Measurements from ENCODE around the gene REV3L. TPM values are rescaled to one million over a fixed set of nuclear protein-coding genes. Genes with fewer than 3 reads are reported as not detected.

The REV3L gene, protein sequence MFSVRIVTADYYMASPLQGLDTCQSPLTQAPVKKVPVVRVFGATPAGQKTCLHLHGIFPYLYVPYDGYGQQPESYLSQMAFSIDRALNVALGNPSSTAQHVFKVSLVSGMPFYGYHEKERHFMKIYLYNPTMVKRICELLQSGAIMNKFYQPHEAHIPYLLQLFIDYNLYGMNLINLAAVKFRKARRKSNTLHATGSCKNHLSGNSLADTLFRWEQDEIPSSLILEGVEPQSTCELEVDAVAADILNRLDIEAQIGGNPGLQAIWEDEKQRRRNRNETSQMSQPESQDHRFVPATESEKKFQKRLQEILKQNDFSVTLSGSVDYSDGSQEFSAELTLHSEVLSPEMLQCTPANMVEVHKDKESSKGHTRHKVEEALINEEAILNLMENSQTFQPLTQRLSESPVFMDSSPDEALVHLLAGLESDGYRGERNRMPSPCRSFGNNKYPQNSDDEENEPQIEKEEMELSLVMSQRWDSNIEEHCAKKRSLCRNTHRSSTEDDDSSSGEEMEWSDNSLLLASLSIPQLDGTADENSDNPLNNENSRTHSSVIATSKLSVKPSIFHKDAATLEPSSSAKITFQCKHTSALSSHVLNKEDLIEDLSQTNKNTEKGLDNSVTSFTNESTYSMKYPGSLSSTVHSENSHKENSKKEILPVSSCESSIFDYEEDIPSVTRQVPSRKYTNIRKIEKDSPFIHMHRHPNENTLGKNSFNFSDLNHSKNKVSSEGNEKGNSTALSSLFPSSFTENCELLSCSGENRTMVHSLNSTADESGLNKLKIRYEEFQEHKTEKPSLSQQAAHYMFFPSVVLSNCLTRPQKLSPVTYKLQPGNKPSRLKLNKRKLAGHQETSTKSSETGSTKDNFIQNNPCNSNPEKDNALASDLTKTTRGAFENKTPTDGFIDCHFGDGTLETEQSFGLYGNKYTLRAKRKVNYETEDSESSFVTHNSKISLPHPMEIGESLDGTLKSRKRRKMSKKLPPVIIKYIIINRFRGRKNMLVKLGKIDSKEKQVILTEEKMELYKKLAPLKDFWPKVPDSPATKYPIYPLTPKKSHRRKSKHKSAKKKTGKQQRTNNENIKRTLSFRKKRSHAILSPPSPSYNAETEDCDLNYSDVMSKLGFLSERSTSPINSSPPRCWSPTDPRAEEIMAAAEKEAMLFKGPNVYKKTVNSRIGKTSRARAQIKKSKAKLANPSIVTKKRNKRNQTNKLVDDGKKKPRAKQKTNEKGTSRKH (N-terminal part only)
- 10 to 100 TPM; 17.4 to 19.3 TPM for total RNA-seq

DNA sequence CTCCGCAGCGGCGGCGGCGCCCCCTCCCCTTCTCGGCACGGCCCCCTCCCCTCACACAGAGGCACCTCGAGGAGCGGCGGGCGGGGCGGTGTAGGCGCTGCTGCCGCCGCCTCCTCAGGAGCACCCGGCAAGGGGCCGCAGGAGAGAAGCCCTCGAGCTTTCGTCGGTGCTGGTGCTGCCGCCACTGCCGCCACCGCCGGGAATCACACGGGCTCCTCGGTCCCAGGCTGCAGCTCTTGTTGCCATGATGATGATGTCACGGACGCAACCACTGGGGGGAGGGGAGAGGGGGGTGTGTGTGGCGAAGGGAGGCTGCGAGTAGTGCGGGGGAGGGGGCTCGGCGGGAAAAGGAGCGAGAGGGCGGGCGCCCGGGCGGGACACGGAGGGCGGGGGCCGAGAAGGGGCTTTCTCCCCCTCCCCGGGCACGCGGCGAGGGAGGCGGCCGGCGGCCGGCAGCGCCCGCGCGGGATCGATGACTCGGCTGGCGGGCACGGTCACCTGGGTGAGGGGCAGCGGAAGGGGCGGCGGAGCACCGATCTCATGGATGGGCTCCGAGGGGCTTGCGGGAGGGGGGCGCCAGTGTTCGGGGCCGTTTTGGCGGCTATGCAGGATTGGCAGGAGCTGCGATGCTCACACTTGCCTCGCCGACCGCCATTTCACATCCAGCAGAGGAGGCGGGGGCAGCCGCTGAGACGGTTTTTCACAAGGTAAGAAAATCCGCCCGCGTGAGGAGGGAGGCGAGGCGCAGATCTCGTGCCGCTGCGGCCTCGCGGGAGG, at the start of gene REV3L:
REV3L (minus strand) TSS at position 260 of the 777 bp plus-strand sequence. CDS start 330 bp downstream, outside the sequence.
- no peaks in the 10 kb centered on the region for H3K9me3 Mint-ChIP-seq

DNA sequence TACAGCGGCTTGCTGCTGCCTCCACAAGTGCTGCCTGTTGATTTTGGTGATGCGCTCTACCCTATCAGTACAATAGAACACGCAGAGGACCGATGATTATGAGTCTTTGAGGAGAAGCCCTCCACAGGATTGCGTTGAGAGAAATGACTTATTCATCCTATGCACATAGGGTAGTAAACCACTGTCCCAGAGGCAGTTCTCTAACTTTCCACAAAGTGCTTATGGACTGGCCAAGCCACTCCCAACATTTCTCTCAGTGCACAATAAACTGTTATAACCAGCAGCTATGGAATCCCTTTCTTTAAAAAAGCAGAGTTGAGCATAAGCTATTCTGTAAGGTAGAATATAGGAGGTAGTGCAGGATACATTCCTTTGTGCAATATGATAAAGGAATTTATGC, 48.2 kb upstream of the REV3L start:
- Mint-ChIP-seq H3K9me3 (no peaks in the 10 kb centered on the region), H3K27ac (no peak overlapping the region), H3K4me1 (ENCODE audit: low read depth) (peaks cover 38% of the 10 kb centered on the region), H3K36me3 (ENCODE audit: insufficient read depth in 2 of 2) (peaks cover 0 to 2% of the 10 kb centered on the region in 2 donors), H3K27me3 (ENCODE audit: low read depth) (no peaks in the 10 kb centered on the region), H3K4me3 (no peak overlapping the region)
- ATAC-seq (replicated peaks in 1 of 2) (no peak), DNase-seq (no peak)

More for the DNA sequence above, at the start of gene REV3L:
- peak; percentile 48 to 51 for ATAC-seq (replicated peaks in 1 of 2)
- Mint-ChIP-seq H3K4me3 (peak within 1 kb of the TSS; percentile 97 to 99), H3K27me3 (ENCODE audit: low read depth) (no peaks in the 10 kb centered on the region), H3K36me3 (ENCODE audit: insufficient read depth in 2 of 2) (peaks cover 12 to 13% of the 10 kb centered on the region in 2 donors), H3K27ac (peak within 1 kb of the TSS; percentile 99), H3K4me1 (ENCODE audit: low read depth) (peaks cover 68% of the 10 kb centered on the region)
- peak; percentile 88 to 89 for DNase-seq

DNA sequence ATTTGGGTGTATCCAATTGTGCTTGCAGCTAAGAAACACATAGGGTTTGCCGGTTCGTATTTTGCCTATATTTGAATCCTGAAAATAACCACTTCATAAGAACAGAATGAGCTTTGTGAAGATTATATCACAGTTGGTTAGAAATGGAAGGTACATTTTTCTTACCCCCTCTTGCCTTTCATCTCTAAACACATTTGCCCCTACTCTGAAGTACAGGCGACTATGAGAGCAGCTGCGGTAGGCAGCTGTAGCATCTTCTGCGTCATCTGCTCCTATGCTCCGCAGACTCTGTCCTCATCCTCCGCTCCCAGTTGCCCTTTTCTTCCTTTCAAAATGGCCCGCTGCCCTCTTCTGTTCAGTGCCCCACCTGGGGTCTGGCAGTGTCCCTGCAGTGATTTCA, 47.6 kb upstream of the REV3L start:
- H3K9me3 Mint-ChIP-seq = no peaks in the 10 kb centered on the region
- peak in 1 of 2 donors; percentile 11 for DNase-seq
- ATAC-seq (replicated peaks in 1 of 2) = no peak
- no peaks in the 10 kb centered on the region for H3K27me3 Mint-ChIP-seq (ENCODE audit: low read depth)
- H3K36me3 Mint-ChIP-seq (ENCODE audit: insufficient read depth in 2 of 2) = peaks cover 0 to 2% of the 10 kb centered on the region in 2 donors
- H3K4me3 Mint-ChIP-seq = peak overlapping the region in 1 of 2 donors; percentile 20
- H3K27ac Mint-ChIP-seq = no peak overlapping the region
- H3K4me1 Mint-ChIP-seq (ENCODE audit: low read depth) = peaks cover 38% of the 10 kb centered on the region

DNA sequence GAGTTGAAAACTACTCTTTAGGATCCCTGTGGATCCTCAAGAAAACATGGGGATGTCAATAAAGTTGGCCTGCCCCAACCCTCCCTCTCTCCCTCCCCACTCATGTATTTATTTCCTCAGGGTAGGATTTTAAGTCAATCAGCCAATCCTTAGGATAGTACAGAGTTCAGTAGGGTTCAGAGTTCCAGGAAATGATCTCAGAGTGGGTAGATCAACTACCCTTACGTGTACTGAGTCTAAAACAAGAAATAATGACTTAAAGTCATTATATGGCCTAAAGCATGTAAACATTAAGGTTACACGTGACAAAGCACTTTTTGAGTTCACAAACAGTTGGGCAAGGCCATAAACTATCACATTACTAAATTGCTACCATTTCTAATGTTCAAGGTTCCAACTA, 47.2 kb upstream of the REV3L start:
- H3K36me3 Mint-ChIP-seq (ENCODE audit: insufficient read depth in 2 of 2) = peaks cover 0 to 2% of the 10 kb centered on the region in 2 donors
- no peaks in the 10 kb centered on the region for H3K9me3 Mint-ChIP-seq
- peaks cover 41% of the 10 kb centered on the region for H3K4me1 Mint-ChIP-seq (ENCODE audit: low read depth)
- no peaks in the 10 kb centered on the region for H3K27me3 Mint-ChIP-seq (ENCODE audit: low read depth)
- H3K4me3 Mint-ChIP-seq = no peak overlapping the region
- ATAC-seq (replicated peaks in 1 of 2) (no peak), DNase-seq (no peak)
- H3K27ac Mint-ChIP-seq = no peak overlapping the region

DNA sequence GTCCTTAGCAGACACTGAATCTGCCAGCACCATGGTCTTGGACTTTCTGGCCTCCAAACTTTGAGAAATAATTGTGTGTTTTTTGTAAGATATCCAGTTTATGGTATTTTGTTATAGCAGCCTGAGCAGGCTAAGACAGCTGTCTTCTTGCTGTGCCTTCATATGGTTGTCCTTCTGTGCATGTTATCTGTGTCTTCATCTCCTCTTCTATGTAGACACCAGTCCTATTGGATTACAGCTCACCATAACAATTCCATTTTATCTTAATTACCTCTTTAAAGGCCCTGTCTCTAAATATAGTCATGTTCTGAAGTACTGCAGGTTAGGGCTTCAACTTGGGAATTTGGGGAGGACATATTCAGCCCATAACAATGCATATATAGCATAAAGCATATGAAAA, 44.3 kb upstream of the REV3L start:
- no peak overlapping the region for H3K4me3 Mint-ChIP-seq
- no peaks in the 10 kb centered on the region for H3K9me3 Mint-ChIP-seq
- ATAC-seq (replicated peaks in 1 of 2) (no peak), DNase-seq (no peak)
- peaks cover 0 to 2% of the 10 kb centered on the region in 2 donors for H3K36me3 Mint-ChIP-seq (ENCODE audit: insufficient read depth in 2 of 2)
- H3K27me3 Mint-ChIP-seq (ENCODE audit: low read depth) = no peaks in the 10 kb centered on the region
- H3K27ac Mint-ChIP-seq = no peak overlapping the region
- H3K4me1 Mint-ChIP-seq (ENCODE audit: low read depth) = peaks cover 46% of the 10 kb centered on the region

DNA sequence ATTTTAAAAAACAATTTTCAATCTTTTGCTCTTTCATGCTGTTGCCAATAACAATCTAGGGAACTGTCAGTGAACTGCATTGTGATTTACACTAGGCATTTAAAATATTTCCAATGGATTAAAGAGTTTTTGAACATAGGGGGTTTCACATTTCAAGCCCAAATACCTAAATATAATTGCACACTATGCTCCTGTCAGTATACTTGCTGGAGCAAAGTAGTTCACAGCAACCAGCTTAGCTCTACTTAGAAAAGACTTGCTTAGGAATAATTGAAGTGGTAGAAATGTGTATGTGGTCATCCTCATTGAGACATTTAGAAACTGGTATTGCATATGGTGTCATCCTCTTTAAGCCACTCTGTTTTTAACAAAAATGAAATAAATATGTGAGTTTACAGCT, 41.7 kb upstream of the REV3L start:
- Mint-ChIP-seq H3K27ac (peak overlapping the region; percentile 55), H3K27me3 (ENCODE audit: low read depth) (no peaks in the 10 kb centered on the region), H3K36me3 (ENCODE audit: insufficient read depth in 2 of 2) (peaks cover 0 to 5% of the 10 kb centered on the region in 2 donors), H3K4me3 (no peak overlapping the region), H3K4me1 (ENCODE audit: low read depth) (peaks cover 37% of the 10 kb centered on the region), H3K9me3 (no peaks in the 10 kb centered on the region)
- ATAC-seq (replicated peaks in 1 of 2) = peak; percentile 78 to 80
- DNase-seq = no peak

DNA sequence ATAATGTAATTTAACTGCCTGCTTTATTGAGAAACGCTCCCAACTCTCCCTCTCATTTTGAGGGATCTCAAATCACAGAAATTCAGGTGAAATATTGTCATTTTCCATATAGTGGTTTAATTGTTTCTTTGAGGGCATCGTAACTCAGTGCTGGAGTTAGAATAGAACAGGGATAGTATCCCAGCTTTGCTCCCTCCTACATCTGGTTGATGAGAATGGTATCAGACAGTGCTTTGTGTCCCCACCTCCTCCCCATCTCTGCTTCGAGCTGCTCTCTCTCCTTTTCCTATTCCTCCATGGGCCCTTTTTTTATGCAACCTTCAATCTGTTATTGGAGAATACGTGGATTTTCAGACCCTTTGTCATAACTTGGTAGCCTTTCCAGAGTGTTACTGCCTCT, 41.2 kb upstream of the REV3L start:
- Mint-ChIP-seq H3K36me3 (ENCODE audit: insufficient read depth in 2 of 2) (peaks cover 0 to 5% of the 10 kb centered on the region in 2 donors), H3K27me3 (ENCODE audit: low read depth) (no peaks in the 10 kb centered on the region), H3K27ac (no peak overlapping the region), H3K4me1 (ENCODE audit: low read depth) (peaks cover 33% of the 10 kb centered on the region), H3K9me3 (no peaks in the 10 kb centered on the region), H3K4me3 (no peak overlapping the region)
- DNase-seq = no peak
- ATAC-seq (replicated peaks in 1 of 2) = no peak

DNA sequence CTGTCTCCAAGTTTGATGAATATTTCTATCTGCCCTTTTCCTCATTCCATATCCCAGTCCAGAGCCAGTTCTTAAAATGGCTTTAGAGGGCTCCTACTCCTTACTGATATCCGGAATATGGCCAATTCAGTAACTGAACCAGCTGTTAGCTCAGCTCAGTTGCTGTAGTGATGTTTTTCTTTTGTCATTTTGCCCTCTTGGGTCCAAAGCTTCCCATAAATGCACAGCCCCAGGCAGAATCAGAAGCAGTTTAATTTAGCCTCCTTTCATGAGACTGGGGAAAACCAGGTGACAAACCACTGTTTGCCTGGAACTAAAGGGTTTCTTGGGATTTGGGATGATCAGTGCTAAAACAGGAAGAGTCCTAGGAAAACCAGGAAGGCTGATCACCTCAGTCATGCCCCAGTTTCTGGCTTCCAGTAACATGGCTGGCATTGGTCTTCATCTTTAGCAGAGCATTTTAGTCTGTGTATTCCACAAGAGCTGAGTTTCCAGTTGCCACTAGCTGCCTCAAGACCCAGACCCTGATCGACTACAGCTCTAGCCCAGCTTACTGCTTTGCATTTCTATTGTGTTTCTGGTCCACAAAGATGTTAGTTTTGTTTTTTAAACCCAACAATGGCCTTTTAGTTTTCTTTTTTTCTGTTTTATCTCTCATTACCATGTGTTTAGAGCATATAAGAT, 40.6 kb upstream of the REV3L start:
- no peak overlapping the region for H3K4me3 Mint-ChIP-seq
- no peak for DNase-seq
- H3K4me1 Mint-ChIP-seq (ENCODE audit: low read depth) = peaks cover 33% of the 10 kb centered on the region
- no peaks in the 10 kb centered on the region for H3K27me3 Mint-ChIP-seq (ENCODE audit: low read depth)
- H3K27ac Mint-ChIP-seq = peak overlapping the region; percentile 19
- H3K36me3 Mint-ChIP-seq (ENCODE audit: insufficient read depth in 2 of 2) = peaks cover 0 to 3% of the 10 kb centered on the region in 2 donors
- no peak for ATAC-seq (replicated peaks in 1 of 2)
- no peaks in the 10 kb centered on the region for H3K9me3 Mint-ChIP-seq

DNA sequence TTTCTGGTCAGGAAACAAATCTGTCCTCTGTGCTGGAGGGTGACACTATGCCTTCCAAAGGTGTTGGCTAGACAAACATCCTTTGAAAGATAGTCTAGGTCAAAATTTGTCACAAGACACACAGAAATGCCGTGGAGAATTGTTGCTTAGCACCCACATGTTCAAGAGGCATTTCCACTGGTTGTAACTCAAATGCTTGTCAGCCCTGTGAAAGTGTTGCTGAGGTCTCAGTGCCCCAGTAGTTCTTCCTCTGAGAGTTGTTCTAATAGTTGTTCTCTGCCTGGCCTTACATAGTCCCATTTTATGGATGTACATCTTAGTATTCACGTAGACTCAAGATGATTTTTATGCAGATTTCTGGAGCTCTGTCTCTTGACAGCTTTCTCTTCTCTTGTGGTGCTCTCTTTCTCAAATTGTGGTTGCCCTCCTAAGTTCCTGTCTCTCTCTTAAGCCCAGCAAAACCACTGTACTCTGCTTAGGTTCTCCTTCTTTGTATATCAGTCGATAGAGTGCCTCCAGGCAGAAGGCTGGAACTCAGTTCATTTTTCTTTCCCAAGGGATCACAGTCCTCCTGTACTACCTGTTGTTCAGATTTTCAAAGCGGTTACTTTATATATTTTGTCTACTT, 39.5 kb upstream of the REV3L start:
- no peak for DNase-seq
- Mint-ChIP-seq H3K4me3 (peak overlapping the region in 1 of 2 donors; percentile 1), H3K9me3 (no peaks in the 10 kb centered on the region), H3K27me3 (ENCODE audit: low read depth) (no peaks in the 10 kb centered on the region), H3K4me1 (ENCODE audit: low read depth) (peaks cover 41% of the 10 kb centered on the region), H3K27ac (no peak overlapping the region), H3K36me3 (ENCODE audit: insufficient read depth in 2 of 2) (peaks cover 0 to 3% of the 10 kb centered on the region in 2 donors)
- ATAC-seq (replicated peaks in 1 of 2) = peak; percentile 41 to 58

DNA sequence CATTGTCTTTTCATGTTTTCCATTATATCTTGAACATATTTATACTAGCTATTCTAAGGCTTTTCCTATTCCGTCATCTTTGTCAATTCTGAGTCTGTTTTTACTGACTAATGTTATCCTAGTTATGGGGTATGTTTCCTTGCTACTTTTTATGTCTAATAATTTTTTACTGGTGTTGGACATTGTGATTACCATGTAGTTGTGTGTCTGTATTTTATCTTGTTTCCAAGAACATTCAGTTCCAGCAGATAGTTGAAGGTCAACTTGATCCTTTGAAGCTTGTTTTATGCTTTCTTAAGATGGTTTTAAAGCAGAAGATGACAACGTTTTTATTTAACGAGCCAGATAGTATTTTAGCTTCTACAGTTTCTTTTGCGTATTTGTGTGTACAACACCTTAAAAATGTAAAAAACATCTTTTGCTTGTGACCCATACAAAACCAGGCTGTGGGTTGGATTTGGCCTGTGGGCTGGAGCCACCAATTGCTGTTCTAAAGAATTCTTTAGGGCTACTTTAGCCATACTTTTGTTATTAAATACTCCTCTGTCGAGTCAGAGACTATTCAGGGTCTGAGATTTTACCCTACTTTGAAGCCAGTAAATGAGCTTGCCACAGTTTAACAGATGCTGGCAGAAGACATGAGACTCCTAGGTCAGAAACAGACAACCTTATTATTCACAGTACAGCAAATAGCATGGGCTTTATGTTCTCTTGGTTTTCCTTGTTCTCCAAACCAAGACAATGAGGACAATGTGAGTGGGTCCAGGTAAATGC, 38.7 kb upstream of the REV3L start:
- H3K4me1 Mint-ChIP-seq (ENCODE audit: low read depth) = peaks cover 41% of the 10 kb centered on the region
- ATAC-seq (replicated peaks in 1 of 2) (no peak), DNase-seq (no peak)
- H3K27me3 Mint-ChIP-seq (ENCODE audit: low read depth) = no peaks in the 10 kb centered on the region
- no peak overlapping the region for H3K27ac Mint-ChIP-seq
- no peak overlapping the region for H3K4me3 Mint-ChIP-seq
- H3K36me3 Mint-ChIP-seq (ENCODE audit: insufficient read depth in 2 of 2) = peaks cover 0 to 3% of the 10 kb centered on the region in 2 donors
- no peaks in the 10 kb centered on the region for H3K9me3 Mint-ChIP-seq

DNA sequence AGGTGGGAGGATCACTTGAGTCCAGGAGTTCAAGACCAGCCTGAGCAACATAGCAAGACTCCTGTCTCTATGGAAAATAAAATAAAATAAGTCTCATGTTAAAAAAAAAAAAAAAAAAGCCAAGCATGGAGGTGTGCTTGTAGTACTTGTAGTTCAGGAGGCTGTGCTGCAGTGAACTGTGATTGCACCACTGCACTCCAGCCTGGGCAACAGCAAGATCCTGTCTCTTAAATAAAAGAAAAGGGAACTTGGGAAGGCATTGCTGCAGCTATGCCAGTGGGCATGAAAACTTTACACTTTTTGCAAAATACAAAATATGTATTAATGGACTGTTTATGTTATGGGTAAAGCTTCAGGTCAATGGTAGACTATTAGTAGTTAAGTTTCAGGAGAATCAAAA, 37.5 kb upstream of the REV3L start:
- no peak for DNase-seq
- Mint-ChIP-seq H3K4me1 (ENCODE audit: low read depth) (peaks cover 41% of the 10 kb centered on the region), H3K27me3 (ENCODE audit: low read depth) (no peaks in the 10 kb centered on the region), H3K27ac (no peak overlapping the region), H3K4me3 (no peak overlapping the region), H3K9me3 (no peaks in the 10 kb centered on the region), H3K36me3 (ENCODE audit: insufficient read depth in 2 of 2) (peaks cover 0 to 3% of the 10 kb centered on the region in 2 donors)
- ATAC-seq (replicated peaks in 1 of 2) = no peak
